DND-41 (cell line): ENCODE data around the gene SMURF2.

Source experiments
- ATAC-seq: fragments of 200-7000 bp; cut with Tn5 transposase; 3 replicates; pipeline ENCODE4 v1.9.1; 2021; ENCODE audit warnings: low read depth; ENCODE audit not compliant: insufficient read depth
- DNase-seq: peaks from one replicate; pipeline ENCODE4 v3.0.0-alpha.2; 2020
- H2AFZ ChIP-seq: 2 replicates; pipeline ENCODE4 v1.6.0; 2012; ENCODE audit warnings: low read depth, low read length
- H3K27ac ChIP-seq: 2 replicates; pipeline ENCODE4 v1.5.1; 2012; ENCODE audit warnings: low read length, inconsistent platforms
- H3K27me3 ChIP-seq: fragments of 200-600 bp; sonication (generic); 2 replicates; pipeline ENCODE4 v1.6.0; 2012; ENCODE audit warnings: low read length, mild to moderate bottlenecking, inconsistent platforms; ENCODE audit not compliant: insufficient read depth, poor library complexity
- H3K36me3 ChIP-seq: 2 replicates; pipeline ENCODE4 v1.5.1; 2012; ENCODE audit warnings: low read length, inconsistent platforms; ENCODE audit not compliant: insufficient read depth
- H3K4me1 ChIP-seq: 2 replicates; pipeline ENCODE4 v1.5.1; 2012; ENCODE audit warnings: mild to moderate bottlenecking, low read length; ENCODE audit not compliant: insufficient read depth
- H3K4me2 ChIP-seq: 2 replicates; pipeline ENCODE4 v1.6.0; 2012; ENCODE audit warnings: mild to moderate bottlenecking, moderate library complexity, low read length, inconsistent platforms; ENCODE audit not compliant: insufficient read depth
- H3K4me3 ChIP-seq, 2 experiments: fragments of 200-600 bp in 1 of 2; shearing (Covaris generic) in 1 of 2; 2 replicates each; pipeline ENCODE4 v1.5.1; 2012 to 2016; ENCODE audit warnings: inconsistent platforms in 2 of 2, low read length in 2 of 2, mild to moderate bottlenecking in 2 of 2, low read depth in 1 of 2, moderate library complexity in 1 of 2
- H3K79me2 ChIP-seq: 2 replicates; pipeline ENCODE4 v1.6.0; 2012; ENCODE audit warnings: low read length, inconsistent platforms; ENCODE audit not compliant: insufficient read depth
- H3K9ac ChIP-seq: 2 replicates; pipeline ENCODE4 v1.6.0; 2012; ENCODE audit warnings: low read depth, mild to moderate bottlenecking, inconsistent platforms, low read length, moderate library complexity
- H3K9me3 ChIP-seq: 2 replicates; pipeline ENCODE4 v1.5.1; 2012; ENCODE audit warnings: low read length, moderate library complexity, mild to moderate bottlenecking, inconsistent platforms; ENCODE audit not compliant: insufficient read depth, severe bottlenecking
- H4K20me1 ChIP-seq: 2 replicates; pipeline ENCODE4 v1.6.0; 2012; ENCODE audit warnings: low read length; ENCODE audit not compliant: insufficient read depth
- EZH2 ChIP-seq: IDR thresholded peaks from 3 replicates; pipeline ENCODE4 v1.6.1; 2012; ENCODE audit warnings: borderline replicate concordance, low read depth, mild to moderate bottlenecking, moderate library complexity, low read length, inconsistent platforms; ENCODE audit not compliant: severe bottlenecking
- TF ChIP-seq, protein P1 (sequence below): IDR thresholded peaks from 2 replicates; pipeline ENCODE4 v1.5.1; 2012; ENCODE audit warnings: borderline replicate concordance, low read length, moderate library complexity, mild to moderate bottlenecking; ENCODE audit not compliant: poor library complexity, severe bottlenecking; ENCODE audit errors: extremely low read depth

SMURF2 gene

DNA sequence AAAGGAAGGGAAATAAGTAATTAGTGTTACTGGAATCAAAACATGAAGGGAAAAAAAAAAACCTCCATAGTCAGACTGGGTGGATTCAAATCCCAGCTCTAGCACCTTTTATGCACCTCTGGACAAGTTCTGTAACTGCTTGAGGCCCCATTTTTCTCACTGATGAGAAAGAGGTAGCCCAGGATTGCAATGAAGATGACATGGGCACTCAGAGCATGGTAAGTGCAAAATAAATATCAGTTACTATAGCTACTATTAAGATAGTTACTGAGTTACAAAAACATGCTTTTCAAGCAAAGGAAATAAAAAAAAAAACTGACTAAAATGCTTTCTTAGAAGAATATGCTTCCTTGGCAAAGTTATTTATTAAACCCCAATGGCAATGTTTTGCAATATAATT is 96.5 kb downstream of the SMURF2 start:
- Histone ChIP-seq H3K4me3 (no peak overlapping the region), H3K4me1 (no peaks in the 10 kb centered on the region), H3K9me3 (no peaks in the 10 kb centered on the region), H3K27me3 (no peaks in the 10 kb centered on the region), H3K4me2 (no peak overlapping the region), H4K20me1 (no peaks in the 10 kb centered on the region), H3K79me2 (no peaks in the 10 kb centered on the region), H3K9ac (no peak overlapping the region), H3K36me3 (peaks cover 61% of the 10 kb centered on the region; the same call in 1 of the 2 replicates), H2AFZ (no peak overlapping the region), H3K27ac (no peak overlapping the region)
- DNase-seq (no peak), ATAC-seq (no peak)
- TF ChIP-seq, protein P1, sequence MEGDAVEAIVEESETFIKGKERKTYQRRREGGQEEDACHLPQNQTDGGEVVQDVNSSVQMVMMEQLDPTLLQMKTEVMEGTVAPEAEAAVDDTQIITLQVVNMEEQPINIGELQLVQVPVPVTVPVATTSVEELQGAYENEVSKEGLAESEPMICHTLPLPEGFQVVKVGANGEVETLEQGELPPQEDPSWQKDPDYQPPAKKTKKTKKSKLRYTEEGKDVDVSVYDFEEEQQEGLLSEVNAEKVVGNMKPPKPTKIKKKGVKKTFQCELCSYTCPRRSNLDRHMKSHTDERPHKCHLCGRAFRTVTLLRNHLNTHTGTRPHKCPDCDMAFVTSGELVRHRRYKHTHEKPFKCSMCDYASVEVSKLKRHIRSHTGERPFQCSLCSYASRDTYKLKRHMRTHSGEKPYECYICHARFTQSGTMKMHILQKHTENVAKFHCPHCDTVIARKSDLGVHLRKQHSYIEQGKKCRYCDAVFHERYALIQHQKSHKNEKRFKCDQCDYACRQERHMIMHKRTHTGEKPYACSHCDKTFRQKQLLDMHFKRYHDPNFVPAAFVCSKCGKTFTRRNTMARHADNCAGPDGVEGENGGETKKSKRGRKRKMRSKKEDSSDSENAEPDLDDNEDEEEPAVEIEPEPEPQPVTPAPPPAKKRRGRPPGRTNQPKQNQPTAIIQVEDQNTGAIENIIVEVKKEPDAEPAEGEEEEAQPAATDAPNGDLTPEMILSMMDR: no peak
- no peak for TF ChIP-seq EZH2

DNA sequence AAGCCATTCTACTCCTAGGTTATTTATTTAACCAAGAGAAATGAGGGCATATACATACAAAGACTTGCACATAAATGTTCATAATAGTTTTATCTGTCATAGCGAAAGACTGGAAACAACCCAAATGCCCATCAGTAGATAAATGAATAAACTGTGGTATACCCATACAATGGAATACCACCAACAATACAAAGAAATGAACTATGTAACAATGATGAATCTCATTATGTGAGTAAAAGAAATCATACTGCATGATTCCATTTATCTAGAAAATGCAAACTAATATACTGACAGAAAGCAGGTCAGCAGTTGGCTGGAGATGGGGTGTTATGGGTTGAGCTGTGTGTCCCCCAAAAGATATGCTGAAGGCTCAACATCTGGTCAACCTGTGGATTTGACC is 98.0 kb downstream of the SMURF2 start:
- DNase-seq (no peak), ATAC-seq (no peak)
- Histone ChIP-seq H3K4me3 (no peak overlapping the region), H3K79me2 (no peaks in the 10 kb centered on the region), H3K4me2 (no peak overlapping the region), H3K36me3 (peaks cover 52% of the 10 kb centered on the region; the same call in 1 of the 2 replicates), H3K4me1 (no peaks in the 10 kb centered on the region), H2AFZ (no peak overlapping the region), H4K20me1 (no peaks in the 10 kb centered on the region), H3K27ac (no peak overlapping the region), H3K9ac (no peak overlapping the region), H3K27me3 (no peaks in the 10 kb centered on the region), H3K9me3 (no peaks in the 10 kb centered on the region)
- no peak for TF ChIP-seq EZH2
- TF ChIP-seq, protein P1: no peak

DNA sequence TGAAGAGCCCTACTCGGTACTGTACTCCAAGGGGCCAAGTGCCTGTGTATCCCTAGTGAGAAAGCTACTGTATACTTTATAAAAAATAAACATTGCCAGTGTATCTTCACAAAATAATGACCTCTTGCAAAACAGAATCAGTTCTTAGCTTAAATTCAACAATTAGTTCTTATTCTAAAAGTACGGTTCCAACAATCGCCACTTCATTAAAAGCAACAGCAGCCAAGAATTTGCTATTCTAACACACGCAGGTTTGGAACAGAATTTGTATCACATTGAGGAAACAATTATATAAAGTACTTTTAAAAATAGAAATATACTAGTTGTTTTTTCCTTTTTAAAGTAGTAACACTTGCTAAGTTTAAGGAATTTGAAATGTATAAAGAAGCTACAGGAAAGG is 106.8 kb downstream of the SMURF2 start:
- Histone ChIP-seq H2AFZ (no peak overlapping the region), H4K20me1 (no peaks in the 10 kb centered on the region), H3K79me2 (no peaks in the 10 kb centered on the region), H3K4me3 (no peak overlapping the region), H3K9ac (no peak overlapping the region), H3K36me3 (peaks cover 71% of the 10 kb centered on the region), H3K27me3 (no peaks in the 10 kb centered on the region), H3K4me2 (no peak overlapping the region), H3K4me1 (no peaks in the 10 kb centered on the region), H3K9me3 (no peaks in the 10 kb centered on the region), H3K27ac (no peak overlapping the region)
- TF ChIP-seq, protein P1: no peak
- TF ChIP-seq EZH2: no peak
- ATAC-seq (no peak), DNase-seq (no peak)
